GM23338 (cell line): Measurements from ENCODE around the gene CNTNAP2. TPM values are rescaled to one million over a fixed set of nuclear protein-coding genes. Genes with fewer than 3 reads are reported as not detected.

ENCODE experiments used
- ATAC-seq: fragments of 200-7000 bp; cut with Tn5 transposase; 3 replicates; pipeline ENCODE4 v1.9.1; 2020
- DNase-seq: peaks from one replicate; pipeline ENCODE4 v3.0.0-alpha.2; 2015; ENCODE audit warnings: low spot score
- H2AFZ ChIP-seq: fragments of 200-600 bp; sonication (generic); 2 replicates; pipeline ENCODE4 v1.8.0; 2016; ENCODE audit warnings: antibody characterized with exemption, mild to moderate bottlenecking, moderate library complexity
- H3F3A ChIP-seq: fragments of 200-600 bp; sonication (generic); replicated peaks from 2 replicates; pipeline ENCODE4 v1.8.0; 2017; ENCODE audit warnings: antibody characterized with exemption, mixed run types, low read depth
- H3K27ac ChIP-seq: fragments of 200-600 bp; sonication (generic); 2 replicates; pipeline ENCODE4 v1.6.1; 2016; ENCODE audit warnings: low read depth
- H3K27me3 ChIP-seq: fragments of 200-600 bp; sonication (generic); 2 replicates; pipeline ENCODE4 v1.8.0; 2016; ENCODE audit warnings: mild to moderate bottlenecking, mixed run types, moderate library complexity; ENCODE audit not compliant: insufficient read depth
- H3K36me3 ChIP-seq: fragments of 200-600 bp; sonication (generic); 2 replicates; pipeline ENCODE4 v1.8.0; 2016; ENCODE audit warnings: mild to moderate bottlenecking; ENCODE audit not compliant: insufficient read depth
- H3K4me1 ChIP-seq: fragments of 200-600 bp; sonication (generic); 2 replicates; pipeline ENCODE4 v1.8.0; 2016; ENCODE audit warnings: mild to moderate bottlenecking, moderate library complexity; ENCODE audit not compliant: insufficient read depth
- H3K4me2 ChIP-seq: fragments of 200-600 bp; sonication (generic); 2 replicates; pipeline ENCODE4 v1.7.1; 2017; ENCODE audit warnings: mixed run types
- H3K4me3 ChIP-seq: fragments of 200-600 bp; sonication (generic); 2 replicates; pipeline ENCODE4 v1.6.1; 2016; ENCODE audit warnings: mixed run types
- H3K79me2 ChIP-seq: fragments of 200-600 bp; sonication (generic); replicated peaks from 2 replicates; pipeline ENCODE4 v1.8.0; 2017; ENCODE audit warnings: mild to moderate bottlenecking; ENCODE audit not compliant: insufficient read depth
- H3K9me2 ChIP-seq: fragments of 200-600 bp; sonication (generic); 2 replicates; pipeline ENCODE4 v1.8.0; 2017; ENCODE audit not compliant: insufficient read depth
- H4K20me1 ChIP-seq: fragments of 200-600 bp; sonication (generic); replicated peaks from 2 replicates; pipeline ENCODE4 v1.8.0; 2017; ENCODE audit warnings: mild to moderate bottlenecking; ENCODE audit not compliant: insufficient read depth
- H3K27ac Mint-ChIP-seq: 2 replicates; pipeline ENCODE4 v1.8.0; 2020; ENCODE audit warnings: inconsistent platforms, mild to moderate bottlenecking, moderate library complexity, mixed read lengths
- H3K27me3 Mint-ChIP-seq: 3 replicates; pipeline ENCODE4 v1.8.0; 2022; ENCODE audit warnings: low read depth, mild to moderate bottlenecking, moderate library complexity, mixed read lengths, inconsistent platforms; ENCODE audit not compliant: insufficient read depth, poor library complexity
- H3K36me3 Mint-ChIP-seq: 3 replicates; pipeline ENCODE4 v1.8.0; 2021; ENCODE audit warnings: low read depth, mild to moderate bottlenecking, inconsistent platforms, moderate library complexity, mixed read lengths
- H3K4me1 Mint-ChIP-seq: 3 replicates; pipeline ENCODE4 v1.8.0; 2020; ENCODE audit warnings: mild to moderate bottlenecking, inconsistent platforms, mixed read lengths
- H3K4me3 Mint-ChIP-seq: 3 replicates; pipeline ENCODE4 v1.8.0; 2021; ENCODE audit warnings: moderate library complexity, mild to moderate bottlenecking, inconsistent platforms, mixed read lengths
- H3K9me3 Mint-ChIP-seq: 3 replicates; pipeline ENCODE4 v1.8.0; 2020; ENCODE audit warnings: moderate library complexity, mild to moderate bottlenecking, inconsistent platforms, mixed read lengths
- CREB1 ChIP-seq: fragments of 250-450 bp; sonication (Bioruptor Pico); IDR thresholded peaks from 2 replicates; pipeline ENCODE4 v1.5.0; 2020; ENCODE audit warnings: low read depth, mild to moderate bottlenecking, moderate library complexity
- CTCF ChIP-seq, 2 experiments: fragments of 200-600 bp in 1 of 2; sonication (generic) in 1 of 2; conservative IDR thresholded peaks; 2 replicates each; pipeline versions ENCODE4 v1.5.1 to v1.6.1; 2016 to 2017; ENCODE audit warnings: antibody characterized with exemption in 2 of 2, low read depth in 2 of 2, mild to moderate bottlenecking in 2 of 2, moderate library complexity in 1 of 2
- EZH2 ChIP-seq: fragments of 200-600 bp; sonication (generic); IDR thresholded peaks from one replicate; pipeline ENCODE4 v1.8.0; 2017; ENCODE audit warnings: antibody characterized with exemption, mild to moderate bottlenecking, low read depth; ENCODE audit not compliant: unreplicated experiment
- EZH2phosphoT487 ChIP-seq: fragments of 200-600 bp; sonication (generic); IDR thresholded peaks from one replicate; pipeline ENCODE4 v1.8.1; 2018; ENCODE audit warnings: antibody characterized with exemption; ENCODE audit not compliant: unreplicated experiment
- JUNB ChIP-seq: IDR thresholded peaks from one replicate; pipeline ENCODE4 v1.6.1; 2016; ENCODE audit warnings: antibody characterized with exemption; ENCODE audit not compliant: unreplicated experiment
- NANOG ChIP-seq: IDR thresholded peaks from 2 replicates; pipeline ENCODE4 v1.6.1; 2016; ENCODE audit warnings: antibody characterized with exemption, borderline replicate concordance
- POLR2AphosphoS5 ChIP-seq: IDR thresholded peaks from 2 replicates; pipeline ENCODE4 v1.6.1; 2016; ENCODE audit warnings: antibody characterized with exemption, low read depth
- REST ChIP-seq: IDR thresholded peaks from one replicate; pipeline ENCODE4 v1.6.1; 2018; ENCODE audit warnings: antibody characterized with exemption; ENCODE audit not compliant: unreplicated experiment
- STAT1 ChIP-seq: IDR thresholded peaks from one replicate; pipeline ENCODE4 v1.6.1; 2016; ENCODE audit warnings: antibody characterized with exemption; ENCODE audit not compliant: unreplicated experiment
- ZNF114 ChIP-seq: fragments of 250-450 bp; sonication (Bioruptor Pico); IDR thresholded peaks from 2 replicates; pipeline ENCODE4 v1.5.0; 2020; ENCODE audit warnings: mild to moderate bottlenecking, moderate library complexity
- ZNF331 ChIP-seq: fragments of 250-450 bp; sonication (Bioruptor Pico); IDR thresholded peaks from 2 replicates; pipeline ENCODE4 v1.5.0; 2020; ENCODE audit warnings: low read depth, mild to moderate bottlenecking, moderate library complexity
- ZNF462 ChIP-seq: fragments of 250-450 bp; sonication (Bioruptor Pico); IDR thresholded peaks from 2 replicates; pipeline ENCODE4 v1.5.0; 2020; ENCODE audit warnings: mild to moderate bottlenecking, moderate library complexity
- polyA plus RNA-seq: library from polyadenylated mRNA; unstranded; fragments of >200 nt; fragmentation: Nextera tagmentation; extraction: Ambion mirVana; gene quantifications from 2 replicates; pipeline ENCODE4 v1.2.1, GENCODE V29; 2016
- total RNA-seq: library from RNA; depleted of rRNA; stranded (reverse); fragments of >200 nt; shearing (Covaris generic); gene quantifications from 2 replicates; pipeline ENCODE4 v1.2.3, GENCODE V29; 2014
- TF ChIP-seq, protein P1 (sequence below): IDR thresholded peaks from 2 replicates; pipeline ENCODE4 v1.6.1; 2016; ENCODE audit warnings: antibody characterized with exemption

Gene CNTNAP2
- total and polyA plus RNA-seq, 2 experiments from 2014 or later = 38.2 to 61.3 TPM

DNA sequence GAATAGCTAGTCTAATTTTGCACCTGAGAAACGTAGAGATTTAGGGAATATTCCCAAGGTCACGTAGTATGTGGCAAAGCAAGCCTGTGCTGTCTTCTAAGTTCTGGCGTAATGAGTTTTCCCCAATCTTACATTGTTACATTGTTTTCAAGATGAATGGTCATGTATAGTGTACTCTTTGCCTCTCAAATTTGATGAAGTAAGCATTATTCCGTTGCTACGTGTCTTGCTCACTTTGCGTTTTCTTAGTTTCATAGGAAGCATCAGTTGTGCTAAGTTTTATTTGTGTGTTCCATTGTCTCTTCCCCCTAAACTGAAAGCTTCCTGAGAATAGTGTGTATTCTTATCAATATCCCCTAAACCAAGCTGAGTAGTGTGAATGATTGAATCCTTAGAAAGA, 1836.3 kb downstream of the CNTNAP2 start (continued):
- TF ChIP-seq EZH2 = no peak

GRCh38 chr7:147968046-147968610, 1851.5 kb downstream of the CNTNAP2 start:
- Mint-ChIP-seq H3K27me3 (no peaks in the 10 kb centered on the region), H3K27ac (no peak overlapping the region), H3K9me3 (peaks cover 6% of the 10 kb centered on the region; the same call in 1 of the 3 replicates), H3K4me3 (no peak overlapping the region), H3K4me1 (no peaks in the 10 kb centered on the region), H3K36me3 (no peaks in the 10 kb centered on the region)
- no peaks in the 10 kb centered on the region for H3K27me3 ChIP-seq
- no peak overlapping the region for H2AFZ ChIP-seq
- no peak for ATAC-seq
- H3K9me2 ChIP-seq = no peaks in the 10 kb centered on the region; the same call in 1 of the 2 replicates
- DNase-seq = no peak
- H3K4me1 ChIP-seq = no peaks in the 10 kb centered on the region
- H3K36me3 ChIP-seq = no peaks in the 10 kb centered on the region
- no peak overlapping the region for H3K27ac ChIP-seq
- H3F3A ChIP-seq = no peaks in the 10 kb centered on the region
- no peak overlapping the region for H3K4me3 ChIP-seq
- H3K4me2 ChIP-seq = no peak overlapping the region
- H3K79me2 ChIP-seq = no peaks in the 10 kb centered on the region
- no peaks in the 10 kb centered on the region for H4K20me1 ChIP-seq
- TF ChIP-seq NANOG (no peak), ZNF331 (CRISPR knock-in tag) (no peak), POLR2AphosphoS5 (no peak), STAT1 (no peak), EZH2 (no peak), CTCF (conservative IDR thresholded peaks at IDR 0.05; ENCODE audit: low read depth in 2 of 2) (no peak), ZNF114 (CRISPR knock-in tag) (no peak), REST (no peak), ZNF462 (CRISPR knock-in tag) (no peak), EZH2phosphoT487 (no peak), JUNB (no peak), CREB1 (CRISPR knock-in tag) (no peak)
- TF ChIP-seq, protein P1, sequence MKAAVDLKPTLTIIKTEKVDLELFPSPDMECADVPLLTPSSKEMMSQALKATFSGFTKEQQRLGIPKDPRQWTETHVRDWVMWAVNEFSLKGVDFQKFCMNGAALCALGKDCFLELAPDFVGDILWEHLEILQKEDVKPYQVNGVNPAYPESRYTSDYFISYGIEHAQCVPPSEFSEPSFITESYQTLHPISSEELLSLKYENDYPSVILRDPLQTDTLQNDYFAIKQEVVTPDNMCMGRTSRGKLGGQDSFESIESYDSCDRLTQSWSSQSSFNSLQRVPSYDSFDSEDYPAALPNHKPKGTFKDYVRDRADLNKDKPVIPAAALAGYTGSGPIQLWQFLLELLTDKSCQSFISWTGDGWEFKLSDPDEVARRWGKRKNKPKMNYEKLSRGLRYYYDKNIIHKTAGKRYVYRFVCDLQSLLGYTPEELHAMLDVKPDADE = no peak
